PC-9 (cell line): ENCODE results near the gene DNAJB8. TPM values are rescaled to one million over a fixed set of nuclear protein-coding genes. Genes with fewer than 3 reads are reported as not detected.

Experiments used
- BruUV-seq: library from RNA; stranded (reverse); fragments of 400-500 nt; replicated peaks from 2 replicates; lab custom pipeline; 2021; lab: Mats Ljungman, UMichigan
- CTCF ChIA-PET: fragments of 300-600 bp; sonication (Branson Sonifier 250); formaldehyde crosslinking; loops from one replicate; lab custom pipeline; 2022; ENCODE audit warnings: antibody characterized with exemption; lab: Charles Lee
- POLR2A ChIA-PET: fragments of 300-600 bp; sonication (Branson Sonifier 250); formaldehyde crosslinking; loops from one replicate; lab custom pipeline; 2022; ENCODE audit warnings: antibody characterized with exemption; ENCODE audit not compliant: unreplicated experiment; lab: Charles Lee
- DNase-seq, 2 experiments: peaks; one replicate each; pipeline versions ENCODE4 v3.0.0 to v3.0.0-alpha.2; 2015 to 2022; ENCODE audit warnings: mixed read lengths in 1 of 2
- H2AFZ ChIP-seq: fragments of 200-600 bp; sonication (generic); 2 replicates; pipeline ENCODE4 v1.8.1; 2017; ENCODE audit warnings: antibody characterized with exemption
- H3F3A ChIP-seq: fragments of 200-600 bp; sonication (generic); 2 replicates; pipeline ENCODE4 v1.8.1; 2017; ENCODE audit warnings: antibody characterized with exemption, mild to moderate bottlenecking, low read depth; ENCODE audit not compliant: insufficient read depth
- H3K27ac ChIP-seq: fragments of 200-600 bp; sonication (generic); 2 replicates; pipeline ENCODE4 v1.6.1; 2016; ENCODE audit warnings: mixed run types
- H3K27me3 ChIP-seq: fragments of 200-600 bp; sonication (generic); 2 replicates; pipeline ENCODE4 v1.6.1; 2016; ENCODE audit warnings: low read depth, mixed run types; ENCODE audit not compliant: insufficient read depth
- H3K36me3 ChIP-seq: fragments of 200-600 bp; sonication (generic); 2 replicates; pipeline ENCODE4 v1.6.1; 2016; ENCODE audit warnings: low read depth, mixed run types
- H3K4me1 ChIP-seq: fragments of 200-600 bp; sonication (generic); replicated peaks from 2 replicates; pipeline ENCODE4 v1.6.1; 2016; ENCODE audit warnings: mixed run types; ENCODE audit not compliant: insufficient read depth
- H3K4me2 ChIP-seq: fragments of 200-600 bp; sonication (generic); 2 replicates; pipeline ENCODE4 v1.6.1; 2017; ENCODE audit warnings: mixed run types
- H3K4me3 ChIP-seq: fragments of 200-600 bp; sonication (generic); 2 replicates; pipeline ENCODE4 v1.6.1; 2016; ENCODE audit warnings: mixed run types
- H3K79me2 ChIP-seq: fragments of 200-600 bp; sonication (generic); 2 replicates; pipeline ENCODE4 v1.6.1; 2017; ENCODE audit warnings: low read depth, mixed run types
- H3K9me2 ChIP-seq: fragments of 200-600 bp; sonication (generic); 2 replicates; pipeline ENCODE4 v1.8.1; 2017; ENCODE audit warnings: mild to moderate bottlenecking; ENCODE audit not compliant: insufficient read depth
- H3K9me3 ChIP-seq: fragments of 200-600 bp; sonication (generic); 2 replicates; pipeline ENCODE4 v1.8.1; 2016; ENCODE audit warnings: low read depth; ENCODE audit not compliant: insufficient read depth
- H4K20me1 ChIP-seq: fragments of 200-600 bp; sonication (generic); 2 replicates; pipeline ENCODE4 v1.8.1; 2017; ENCODE audit not compliant: insufficient read depth
- EZH2 ChIP-seq: fragments of 200-600 bp; sonication (generic); IDR thresholded peaks from 2 replicates; pipeline ENCODE4 v1.8.0; 2017; ENCODE audit warnings: antibody characterized with exemption, low read depth
- intact Hi-C: fragments of 100-400 bp; cut with micrococcal nuclease; formaldehyde crosslinking; loops from one replicate; pipeline ENCODE4 v1.10.0; 2022; ENCODE audit not compliant: unreplicated experiment
- total RNA-seq: library from RNA; stranded (reverse); gene quantifications from 2 replicates; pipeline ENCODE4 v1.2.3, GENCODE V29; 2021
- TF ChIP-seq, protein P1 (sequence below): fragments of 200-600 bp; sonication (generic); conservative IDR thresholded peaks from 2 replicates; pipeline ENCODE4 v1.6.1; 2017; ENCODE audit warnings: mixed run types, antibody characterized with exemption, mild to moderate bottlenecking, moderate library complexity

DNAJB8 gene
- total RNA-seq, 1 experiment from 2014 or later, result not detected

- H3K27me3 ChIP-seq, result no peaks in the 10 kb centered on the region
- BruUV-seq, result no TSS peak
- H3F3A ChIP-seq, result no peaks in the 10 kb centered on the region
- H3K9me2 ChIP-seq, result no peaks in the 10 kb centered on the region
- H3K4me1 ChIP-seq, result peaks cover 12% of the 10 kb centered on the region
- no peak for DNase-seq
- no peaks in the 10 kb centered on the region for H3K36me3 ChIP-seq
- H3K9me3 ChIP-seq, result no peaks in the 10 kb centered on the region
- no peak overlapping the region for H3K27ac ChIP-seq
- ChIA-PET CTCF (no interaction called here), POLR2A (no interaction called here)
- no peak overlapping the region for H3K4me2 ChIP-seq
- no peaks in the 10 kb centered on the region for H3K79me2 ChIP-seq
- TF ChIP-seq, protein P1, sequence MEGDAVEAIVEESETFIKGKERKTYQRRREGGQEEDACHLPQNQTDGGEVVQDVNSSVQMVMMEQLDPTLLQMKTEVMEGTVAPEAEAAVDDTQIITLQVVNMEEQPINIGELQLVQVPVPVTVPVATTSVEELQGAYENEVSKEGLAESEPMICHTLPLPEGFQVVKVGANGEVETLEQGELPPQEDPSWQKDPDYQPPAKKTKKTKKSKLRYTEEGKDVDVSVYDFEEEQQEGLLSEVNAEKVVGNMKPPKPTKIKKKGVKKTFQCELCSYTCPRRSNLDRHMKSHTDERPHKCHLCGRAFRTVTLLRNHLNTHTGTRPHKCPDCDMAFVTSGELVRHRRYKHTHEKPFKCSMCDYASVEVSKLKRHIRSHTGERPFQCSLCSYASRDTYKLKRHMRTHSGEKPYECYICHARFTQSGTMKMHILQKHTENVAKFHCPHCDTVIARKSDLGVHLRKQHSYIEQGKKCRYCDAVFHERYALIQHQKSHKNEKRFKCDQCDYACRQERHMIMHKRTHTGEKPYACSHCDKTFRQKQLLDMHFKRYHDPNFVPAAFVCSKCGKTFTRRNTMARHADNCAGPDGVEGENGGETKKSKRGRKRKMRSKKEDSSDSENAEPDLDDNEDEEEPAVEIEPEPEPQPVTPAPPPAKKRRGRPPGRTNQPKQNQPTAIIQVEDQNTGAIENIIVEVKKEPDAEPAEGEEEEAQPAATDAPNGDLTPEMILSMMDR, result no peak
- no peak for TF ChIP-seq EZH2
- no peak overlapping the region for H3K4me3 ChIP-seq
- intact Hi-C loops, result no loop called here
- H2AFZ ChIP-seq, result no peak overlapping the region
- H4K20me1 ChIP-seq, result no peaks in the 10 kb centered on the region
Observed at GRCh38 chr3:128455786-128456748, 10.6 kb downstream of the DNAJB8 start.

DNA sequence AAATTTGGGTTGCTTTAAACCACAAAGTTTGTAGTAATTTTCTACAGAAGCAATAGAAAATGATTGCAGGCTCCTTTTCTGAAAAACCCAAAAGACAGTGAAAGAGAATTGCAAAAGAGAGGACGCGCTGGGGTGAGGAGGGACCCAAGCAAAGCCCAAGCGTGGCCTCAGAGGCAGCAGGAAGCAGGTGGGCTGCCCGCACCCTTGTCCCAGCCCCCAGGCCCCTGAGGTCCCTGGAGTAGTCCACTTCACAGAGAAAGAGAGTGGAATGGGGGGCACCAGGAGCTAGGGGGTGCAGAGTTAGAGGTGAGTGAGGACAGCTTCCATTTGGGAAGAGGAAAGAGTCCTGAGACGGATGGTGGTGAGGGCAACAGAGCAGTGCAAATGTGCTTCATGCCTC lies 11.6 kb downstream of the DNAJB8 start:
- ChIA-PET CTCF (no interaction called here), POLR2A (no interaction called here)
- TF ChIP-seq, protein P1, result no peak
- TF ChIP-seq EZH2, result no peak
- no TSS peak for BruUV-seq
- Histone ChIP-seq H3K4me2 (no peak overlapping the region), H3K79me2 (no peaks in the 10 kb centered on the region), H2AFZ (no peak overlapping the region), H3K4me1 (peaks cover 12% of the 10 kb centered on the region), H3K27ac (no peak overlapping the region), H3F3A (no peaks in the 10 kb centered on the region), H3K36me3 (no peaks in the 10 kb centered on the region), H3K4me3 (no peak overlapping the region), H4K20me1 (no peaks in the 10 kb centered on the region), H3K9me2 (no peaks in the 10 kb centered on the region), H3K9me3 (no peaks in the 10 kb centered on the region), H3K27me3 (no peaks in the 10 kb centered on the region)
- intact Hi-C loops, result no loop called here
- DNase-seq, result no peak

- DNase-seq, result no peak
- Histone ChIP-seq H3K4me3 (no peak overlapping the region), H3F3A (no peaks in the 10 kb centered on the region), H4K20me1 (no peaks in the 10 kb centered on the region), H3K36me3 (no peaks in the 10 kb centered on the region), H3K27ac (no peak overlapping the region), H3K27me3 (no peaks in the 10 kb centered on the region), H3K9me2 (no peaks in the 10 kb centered on the region), H3K4me2 (peak overlapping the region; percentile 43; the same call in 1 of the 2 replicates), H3K79me2 (no peaks in the 10 kb centered on the region), H3K9me3 (no peaks in the 10 kb centered on the region), H3K4me1 (peaks cover 12% of the 10 kb centered on the region), H2AFZ (no peak overlapping the region)
- ChIA-PET CTCF (no interaction called here), POLR2A (no interaction called here)
- no peak for TF ChIP-seq EZH2
- TF ChIP-seq, protein P1, result no peak
- intact Hi-C loops, result no loop called here
- BruUV-seq, result no TSS peak
Observed at GRCh38 chr3:128454310-128454618, 12.4 kb downstream of the DNAJB8 start.
